ELR (cell line): ENCODE results near the gene CALN1.

Experiments used
- DNase-seq: peaks from one replicate; pipeline ENCODE4 v3.0.0-alpha.2; 2015; ENCODE audit warnings: low read depth

Gene CALN1

GRCh38 chr7:71785216-71785615 lies 626.9 kb downstream of the CALN1 start:
- no peak for DNase-seq

- DNase-seq, result no peak
Observed at GRCh38 chr7:71784781-71785180, 627.4 kb downstream of the CALN1 start.

DNA sequence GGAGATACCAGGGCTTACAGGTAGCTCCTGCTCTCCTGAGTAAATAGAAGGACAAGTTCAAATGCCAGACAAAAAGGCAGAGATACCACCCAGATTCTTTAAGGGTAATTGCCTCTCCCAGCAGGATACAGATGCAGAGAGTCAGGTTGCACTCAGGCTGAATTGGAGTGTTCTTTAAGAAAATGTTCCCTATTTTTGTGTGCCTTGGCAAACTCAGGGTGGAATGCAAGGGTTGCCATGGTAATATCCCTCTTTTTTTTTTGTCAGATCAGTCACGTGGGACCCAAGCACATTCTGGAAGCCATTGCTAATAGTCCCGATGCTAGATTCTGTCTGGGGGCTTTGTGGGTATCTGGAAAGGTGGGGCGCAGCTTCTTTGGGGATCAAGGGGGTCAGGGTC lies 628.0 kb downstream of the CALN1 start:
- no peak for DNase-seq

GRCh38 chr7:71783779-71784178 lies 628.4 kb downstream of the CALN1 start:
- no peak for DNase-seq

- no peak for DNase-seq
Observed at GRCh38 chr7:71782051-71782450, 630.1 kb downstream of the CALN1 start.

DNA sequence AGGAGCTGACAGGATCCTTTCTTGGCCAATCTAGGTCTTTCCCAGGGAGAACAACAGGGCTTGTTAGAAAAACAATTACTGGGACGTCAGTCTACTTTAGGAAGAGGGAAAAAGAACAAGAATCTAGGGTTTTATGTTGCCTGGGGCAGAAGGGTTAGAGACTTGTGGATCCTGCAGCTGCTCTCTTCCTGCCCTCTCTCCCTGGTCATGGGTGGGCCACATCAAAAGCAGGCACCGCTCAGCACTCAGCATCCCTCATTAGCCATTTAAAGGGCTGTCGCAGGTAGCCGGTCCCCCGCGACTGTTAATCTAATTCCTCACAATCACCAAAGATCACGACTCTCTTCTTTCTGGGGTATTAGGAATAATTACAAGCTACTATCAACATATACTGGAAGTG lies 631.9 kb downstream of the CALN1 start:
- no peak for DNase-seq

GRCh38 chr7:71777278-71777677 lies 634.9 kb downstream of the CALN1 start:
- DNase-seq, result no peak

DNA sequence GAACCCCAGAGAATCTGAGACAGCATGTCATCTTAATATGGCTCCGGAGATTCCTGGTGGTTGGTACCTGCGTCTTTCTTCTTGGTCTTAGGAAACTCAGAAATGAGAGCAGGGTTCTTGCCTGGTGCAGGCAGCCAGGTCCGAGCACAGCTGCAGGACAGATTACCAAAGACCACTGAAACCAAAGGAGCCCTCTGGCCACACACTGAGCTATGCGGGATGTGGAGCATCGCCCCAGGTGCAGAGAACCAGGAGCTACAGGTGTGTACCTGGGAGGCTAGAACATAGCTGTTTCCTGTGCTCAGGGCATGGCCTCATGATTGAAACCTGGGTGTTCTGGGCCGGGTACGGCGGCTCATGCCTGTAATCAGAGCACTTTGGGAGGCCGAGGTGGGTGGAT lies 635.4 kb downstream of the CALN1 start:
- no peak for DNase-seq

DNA sequence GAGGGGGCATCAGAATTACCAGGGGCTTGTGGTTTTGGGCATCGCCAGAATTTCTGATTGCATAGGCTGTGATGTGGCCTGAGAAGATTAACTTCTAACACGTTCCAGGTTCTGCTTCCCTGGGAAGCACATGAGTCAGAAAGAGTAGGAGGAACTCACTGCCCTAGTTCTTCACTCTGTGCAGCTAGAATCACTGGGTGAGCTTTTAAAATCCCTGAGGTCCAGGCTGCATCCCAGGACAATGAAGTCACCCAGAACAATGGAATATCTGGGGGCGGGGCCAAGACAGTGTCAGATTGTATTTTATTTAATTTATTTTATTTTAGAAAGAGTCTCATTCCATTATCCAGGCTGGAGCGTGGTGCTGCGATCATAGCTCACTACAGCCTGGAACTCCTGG lies 636.5 kb downstream of the CALN1 start:
- no peak for DNase-seq

- no peak for DNase-seq
Observed at GRCh38 chr7:71772779-71773178, 639.4 kb downstream of the CALN1 start.

GRCh38 chr7:71770269-71770907 lies 641.8 kb downstream of the CALN1 start:
- no peak for DNase-seq

- DNase-seq, result no peak
Observed at GRCh38 chr7:71769326-71769725, 642.8 kb downstream of the CALN1 start.

- DNase-seq, result no peak
Observed at GRCh38 chr7:71768450-71768849, 643.7 kb downstream of the CALN1 start.

DNA sequence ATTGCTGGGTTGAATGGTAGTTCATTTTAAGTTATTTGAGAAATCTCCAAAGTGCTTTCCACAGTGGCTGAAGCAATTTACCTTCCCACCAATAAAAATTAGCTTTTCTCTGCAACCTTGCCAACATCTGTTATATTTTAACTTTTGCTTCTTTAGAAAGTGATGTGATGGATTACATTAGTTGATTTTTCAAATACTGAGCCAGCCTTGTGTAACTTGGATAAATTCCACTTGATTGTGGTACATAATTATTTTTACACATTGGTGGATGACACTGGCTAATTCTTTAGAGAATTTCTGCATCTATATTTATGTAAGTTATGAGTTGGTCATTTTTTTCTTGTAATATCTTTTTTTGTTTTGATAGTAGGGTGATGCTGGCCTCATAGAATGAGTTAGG lies 646.1 kb downstream of the CALN1 start:
- no peak for DNase-seq

- DNase-seq, result no peak
Observed at GRCh38 chr7:71761336-71761735, 650.8 kb downstream of the CALN1 start.

GRCh38 chr7:71754828-71755227 lies 657.3 kb downstream of the CALN1 start:
- DNase-seq, result no peak

DNA sequence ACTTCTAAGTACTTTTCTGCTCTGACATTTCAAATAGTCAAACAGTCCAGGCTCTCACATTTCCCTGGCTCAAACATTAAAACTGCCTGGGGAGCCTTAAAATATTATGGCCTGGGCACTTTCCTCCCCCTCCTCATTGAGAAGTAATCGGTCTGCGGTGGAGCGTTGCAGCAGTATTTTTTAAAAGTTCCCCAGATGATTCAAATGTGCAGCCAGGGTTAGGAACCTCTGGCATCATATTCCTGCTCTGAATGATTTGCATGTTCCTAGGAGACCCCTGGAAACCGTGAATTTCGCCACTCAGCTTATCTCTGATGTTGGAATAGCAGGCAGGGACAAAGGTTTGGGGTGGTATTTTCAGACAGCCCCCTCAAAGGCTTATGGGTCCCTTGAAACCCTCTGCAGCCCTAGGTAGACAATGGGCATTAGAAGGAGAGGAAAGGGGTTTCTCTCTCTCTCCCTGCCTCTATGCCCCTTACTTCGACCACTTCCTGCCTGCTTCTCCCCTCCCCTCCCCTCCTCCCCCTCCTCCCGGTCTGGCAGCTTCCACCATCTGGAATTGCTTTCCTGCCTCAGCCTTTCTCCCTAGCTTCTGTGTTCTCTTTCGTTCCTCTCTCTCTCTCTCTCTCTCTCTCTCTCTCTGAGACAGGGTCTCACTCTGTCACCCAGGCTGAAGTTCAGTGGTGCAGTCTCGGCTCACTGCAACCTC lies 658.0 kb downstream of the CALN1 start:
- DNase-seq, result no peak

DNA sequence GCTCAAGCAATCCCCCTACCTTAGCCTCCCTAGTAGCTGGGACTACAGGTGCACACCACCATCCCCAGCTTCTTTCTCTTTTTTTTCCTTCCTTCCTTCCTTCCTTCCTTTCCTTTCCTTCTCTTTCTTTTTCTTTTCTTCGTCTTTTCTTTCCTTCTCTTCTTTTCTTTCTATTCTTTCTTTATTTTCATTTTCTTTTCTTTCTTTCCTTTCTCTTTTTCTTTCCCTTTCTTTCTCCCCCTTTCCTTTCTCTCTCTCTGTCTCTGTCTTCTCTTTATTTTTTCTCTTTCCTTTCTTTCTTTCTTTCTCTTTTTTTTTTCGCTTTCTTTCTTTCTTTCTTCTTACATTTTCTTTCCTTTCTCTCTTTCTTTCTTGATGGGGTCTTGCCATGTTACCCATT lies 658.9 kb downstream of the CALN1 start:
- DNase-seq, result no peak

- no peak for DNase-seq
Observed at GRCh38 chr7:71752171-71752935, 659.8 kb downstream of the CALN1 start.

GRCh38 chr7:71750290-71750689 lies 661.8 kb downstream of the CALN1 start:
- no peak for DNase-seq

DNA sequence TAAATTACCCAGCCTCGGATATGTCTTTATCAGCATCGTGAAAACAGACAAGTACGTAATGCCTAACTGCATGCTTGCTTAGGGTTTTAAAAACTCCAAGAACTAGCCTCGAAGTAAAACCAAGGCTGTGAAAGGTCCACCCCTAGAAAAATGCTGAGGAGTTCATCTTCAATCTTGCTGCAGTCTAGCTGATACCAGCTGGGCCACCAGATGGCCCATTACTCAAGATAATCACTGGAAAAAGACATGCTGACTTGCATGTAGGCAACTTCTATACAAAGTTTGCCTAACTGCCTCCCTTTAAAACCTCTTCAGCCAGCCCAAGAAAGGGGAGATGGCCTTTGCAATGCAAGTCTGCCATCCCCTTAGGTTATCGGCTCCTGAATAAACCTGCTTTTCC lies 666.1 kb downstream of the CALN1 start:
- DNase-seq, result no peak

DNA sequence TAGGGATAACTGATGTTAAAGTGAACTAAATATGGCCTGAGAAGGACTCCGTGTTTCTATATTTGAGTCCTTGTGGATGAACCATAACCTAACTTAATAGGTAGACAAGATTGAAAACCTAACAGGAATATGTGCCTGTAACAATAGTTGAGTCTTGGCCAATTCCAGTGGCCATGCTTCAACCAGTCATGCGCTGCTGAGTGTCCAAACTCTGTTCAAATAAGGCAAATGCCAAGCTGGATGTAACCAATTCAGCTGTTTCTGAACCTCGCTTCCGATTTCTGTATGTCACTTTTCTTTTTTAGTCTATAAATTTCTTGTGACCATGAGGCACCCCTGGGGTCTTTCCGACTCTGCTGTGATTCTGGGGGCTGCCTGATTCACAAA lies 672.0 kb downstream of the CALN1 start:
- DNase-seq, result no peak

DNA sequence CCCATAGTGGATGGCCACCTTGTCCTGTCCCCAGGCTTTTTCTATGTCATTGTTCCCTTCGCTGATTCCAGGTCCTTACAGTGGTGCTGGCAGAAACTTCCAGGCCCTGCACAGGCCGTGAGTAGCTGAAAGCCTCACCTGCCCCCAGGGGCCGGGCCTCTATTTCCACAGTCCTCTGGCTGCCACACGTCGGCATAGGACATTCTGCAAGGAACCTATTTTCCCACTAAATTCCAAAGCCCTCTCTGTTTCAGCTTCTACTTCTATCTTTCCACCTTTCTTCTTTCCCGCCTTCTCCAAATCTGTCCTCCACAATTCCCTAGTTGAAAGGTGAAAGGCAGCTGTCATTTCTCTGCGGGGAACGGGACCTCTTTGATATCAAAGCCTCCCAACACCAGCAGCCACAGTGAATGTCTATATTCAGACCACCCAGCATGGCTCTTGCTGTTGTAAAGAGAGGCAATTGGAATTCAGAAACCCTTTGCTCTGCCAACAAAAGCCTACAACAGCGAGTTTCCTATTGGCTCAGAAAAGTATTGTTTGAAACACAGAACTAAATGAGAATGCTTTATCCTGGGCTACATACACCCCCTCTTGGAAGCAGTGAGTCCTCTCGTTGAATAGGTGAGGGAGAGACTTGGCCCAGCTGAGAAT lies 672.5 kb downstream of the CALN1 start:
- no peak for DNase-seq
